ENCODE measurements around the gene NCAM1.

NCAM1 gene

GRCh38 chr11:113065330-113065729 is 104.1 kb downstream of the NCAM1 start:
- H3K27me3 ChIP-seq (replicated peaks in 2 of 5; ENCODE audit: control insufficient read depth in 4 of 5, insufficient read depth in 5 of 5, low read length in 4 of 5) = peaks cover 0 to 9% (median 0%) of the 10 kb centered on the region in 5 experiments
- POLR2A ChIA-PET = no interaction called here

DNA sequence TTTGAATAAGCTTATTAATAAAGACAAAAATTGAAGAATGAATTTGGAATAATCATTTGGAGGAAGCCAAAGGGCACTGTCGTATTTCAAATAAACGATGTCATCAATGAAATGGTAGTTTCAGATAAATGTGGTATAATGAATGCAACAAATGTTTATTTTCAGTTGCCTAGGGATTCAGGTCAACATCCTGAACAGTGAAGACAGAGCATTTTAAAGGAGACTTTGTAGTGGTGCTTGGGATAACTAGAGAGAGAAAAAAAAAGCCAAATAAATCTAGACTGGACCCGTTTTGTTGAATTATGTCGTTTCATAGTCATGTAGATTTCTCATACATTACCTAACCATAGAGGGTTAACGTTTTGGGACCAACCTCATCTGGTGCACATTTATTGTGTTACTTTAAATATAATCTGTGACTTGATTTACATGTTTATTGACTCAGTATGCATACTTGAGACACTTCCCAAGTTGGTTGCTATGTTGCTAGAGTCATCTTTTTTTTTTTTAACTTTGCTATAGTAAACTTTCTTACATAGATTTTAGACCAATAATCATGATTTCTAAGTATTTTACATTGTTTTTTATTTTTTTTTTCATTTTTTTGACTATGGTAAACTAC is 111.1 kb downstream of the NCAM1 start:
- Histone ChIP-seq H3K4me3 (ENCODE audit: control insufficient read depth in 1 of 7, extremely low read depth in 1 of 7, insufficient read depth in 4 of 7, low read depth in 2 of 7, low read length in 6 of 7) (no peak overlapping the region), H3K4me1 (ENCODE audit: control extremely low read depth in 1 of 4, control insufficient read depth in 4 of 4, insufficient read depth in 4 of 4, low read length in 3 of 4) (no peaks in the 10 kb centered on the region), H3K9me3 (ENCODE audit: control extremely low read depth in 1 of 5, control insufficient read depth in 4 of 5, insufficient read depth in 2 of 5, low read depth in 1 of 5, low read length in 4 of 5) (no peaks in the 10 kb centered on the region), H3K36me3 (ENCODE audit: control insufficient read depth in 4 of 4, insufficient read depth in 4 of 4, low read length in 3 of 4) (no peaks in the 10 kb centered on the region), H3K27ac (ENCODE audit: insufficient read depth in 1 of 2, low read depth in 1 of 2, low read length in 2 of 2, poor library complexity in 1 of 2, severe bottlenecking in 2 of 2) (no peak overlapping the region), H3K27me3 (replicated peaks in 2 of 5; ENCODE audit: control insufficient read depth in 4 of 5, insufficient read depth in 5 of 5, low read length in 4 of 5) (no peaks in the 10 kb centered on the region)
- WGBS (ENCODE audit: insufficient coverage) = 100% methylated on average over 2 of the region's 5 CpGs
- ChIA-PET POLR2A (no interaction called here), CTCF (no interaction called here)
- no peak for DNase-seq

More at GRCh38 chr11:113065330-113065729, 104.1 kb downstream of the NCAM1 start:
- no peaks in the 10 kb centered on the region for H3K4me1 ChIP-seq (ENCODE audit: control extremely low read depth in 1 of 4, control insufficient read depth in 4 of 4, insufficient read depth in 4 of 4, low read length in 3 of 4)
- no peak overlapping the region for H3K4me3 ChIP-seq (ENCODE audit: control insufficient read depth in 1 of 7, extremely low read depth in 1 of 7, insufficient read depth in 4 of 7, low read depth in 2 of 7, low read length in 6 of 7)
- CTCF ChIA-PET = no interaction called here
- H3K27ac ChIP-seq (ENCODE audit: insufficient read depth in 1 of 2, low read depth in 1 of 2, low read length in 2 of 2, poor library complexity in 1 of 2, severe bottlenecking in 2 of 2) = no peak overlapping the region
- no peaks in the 10 kb centered on the region for H3K36me3 ChIP-seq (ENCODE audit: control insufficient read depth in 4 of 4, insufficient read depth in 4 of 4, low read length in 3 of 4)
- no peaks in the 10 kb centered on the region for H3K9me3 ChIP-seq (ENCODE audit: control extremely low read depth in 1 of 5, control insufficient read depth in 4 of 5, insufficient read depth in 2 of 5, low read depth in 1 of 5, low read length in 4 of 5)
- WGBS (ENCODE audit: insufficient coverage) = 86% methylated on average over 1 of the region's 1 CpG
- DNase-seq = no peak

GRCh38 chr11:113073290-113073953 is 112.2 kb downstream of the NCAM1 start:
- CTCF ChIA-PET = no interaction called here
- POLR2A ChIA-PET = no interaction called here
- no peaks in the 10 kb centered on the region for H3K9me3 ChIP-seq (ENCODE audit: control extremely low read depth in 1 of 5, control insufficient read depth in 4 of 5, insufficient read depth in 2 of 5, low read depth in 1 of 5, low read length in 4 of 5)
- no peaks in the 10 kb centered on the region for H3K4me1 ChIP-seq (ENCODE audit: control extremely low read depth in 1 of 4, control insufficient read depth in 4 of 4, insufficient read depth in 4 of 4, low read length in 3 of 4)
- WGBS (ENCODE audit: insufficient coverage) = no CpG with 5 or more reads among the region's 3 CpGs
- no peak for DNase-seq
- H3K4me3 ChIP-seq (ENCODE audit: control insufficient read depth in 1 of 7, extremely low read depth in 1 of 7, insufficient read depth in 4 of 7, low read depth in 2 of 7, low read length in 6 of 7) = no peak overlapping the region
- H3K36me3 ChIP-seq (ENCODE audit: control insufficient read depth in 4 of 4, insufficient read depth in 4 of 4, low read length in 3 of 4) = no peaks in the 10 kb centered on the region
- H3K27me3 ChIP-seq (replicated peaks in 2 of 5; ENCODE audit: control insufficient read depth in 4 of 5, insufficient read depth in 5 of 5, low read length in 4 of 5) = no peaks in the 10 kb centered on the region
- no peak overlapping the region for H3K27ac ChIP-seq (ENCODE audit: insufficient read depth in 1 of 2, low read depth in 1 of 2, low read length in 2 of 2, poor library complexity in 1 of 2, severe bottlenecking in 2 of 2)

GRCh38 chr11:113075586-113076095 is 114.4 kb downstream of the NCAM1 start:
- CTCF ChIA-PET = no interaction called here
- Histone ChIP-seq H3K27me3 (replicated peaks in 2 of 5; ENCODE audit: control insufficient read depth in 4 of 5, insufficient read depth in 5 of 5, low read length in 4 of 5) (no peaks in the 10 kb centered on the region), H3K9me3 (ENCODE audit: control extremely low read depth in 1 of 5, control insufficient read depth in 4 of 5, insufficient read depth in 2 of 5, low read depth in 1 of 5, low read length in 4 of 5) (no peaks in the 10 kb centered on the region), H3K36me3 (ENCODE audit: control insufficient read depth in 4 of 4, insufficient read depth in 4 of 4, low read length in 3 of 4) (no peaks in the 10 kb centered on the region), H3K27ac (ENCODE audit: insufficient read depth in 1 of 2, low read depth in 1 of 2, low read length in 2 of 2, poor library complexity in 1 of 2, severe bottlenecking in 2 of 2) (no peak overlapping the region), H3K4me1 (ENCODE audit: control extremely low read depth in 1 of 4, control insufficient read depth in 4 of 4, insufficient read depth in 4 of 4, low read length in 3 of 4) (no peaks in the 10 kb centered on the region), H3K4me3 (ENCODE audit: control insufficient read depth in 1 of 7, extremely low read depth in 1 of 7, insufficient read depth in 4 of 7, low read depth in 2 of 7, low read length in 6 of 7) (no peak overlapping the region)
- POLR2A ChIA-PET = no interaction called here
- no peak for DNase-seq
- WGBS (ENCODE audit: insufficient coverage) = no CpG with 5 or more reads among the region's 1 CpG

GRCh38 chr11:113077379-113077778 is 116.2 kb downstream of the NCAM1 start:
- no peaks in the 10 kb centered on the region for H3K4me1 ChIP-seq (ENCODE audit: control extremely low read depth in 1 of 4, control insufficient read depth in 4 of 4, insufficient read depth in 4 of 4, low read length in 3 of 4)
- H3K36me3 ChIP-seq (ENCODE audit: control insufficient read depth in 4 of 4, insufficient read depth in 4 of 4, low read length in 3 of 4) = no peaks in the 10 kb centered on the region
- WGBS (ENCODE audit: insufficient coverage) = no CpG with 5 or more reads among the region's 6 CpGs
- CTCF ChIA-PET = no interaction called here
- POLR2A ChIA-PET = no interaction called here
- H3K27ac ChIP-seq (ENCODE audit: insufficient read depth in 1 of 2, low read depth in 1 of 2, low read length in 2 of 2, poor library complexity in 1 of 2, severe bottlenecking in 2 of 2) = no peak overlapping the region
- H3K4me3 ChIP-seq (ENCODE audit: control insufficient read depth in 1 of 7, extremely low read depth in 1 of 7, insufficient read depth in 4 of 7, low read depth in 2 of 7, low read length in 6 of 7) = no peak overlapping the region
- no peaks in the 10 kb centered on the region for H3K9me3 ChIP-seq (ENCODE audit: control extremely low read depth in 1 of 5, control insufficient read depth in 4 of 5, insufficient read depth in 2 of 5, low read depth in 1 of 5, low read length in 4 of 5)
- no peaks in the 10 kb centered on the region for H3K27me3 ChIP-seq (replicated peaks in 2 of 5; ENCODE audit: control insufficient read depth in 4 of 5, insufficient read depth in 5 of 5, low read length in 4 of 5)
- no peak for DNase-seq

- WGBS (ENCODE audit: insufficient coverage) = 84% methylated on average over 7 of the region's 12 CpGs
- ChIA-PET POLR2A (no interaction called here), CTCF (no interaction called here)
- H3K9me3 ChIP-seq (ENCODE audit: control extremely low read depth in 1 of 5, control insufficient read depth in 4 of 5, insufficient read depth in 2 of 5, low read depth in 1 of 5, low read length in 4 of 5) = no peaks in the 10 kb centered on the region
- no peaks in the 10 kb centered on the region for H3K36me3 ChIP-seq (ENCODE audit: control insufficient read depth in 4 of 4, insufficient read depth in 4 of 4, low read length in 3 of 4)
- H3K4me3 ChIP-seq (ENCODE audit: control insufficient read depth in 1 of 7, extremely low read depth in 1 of 7, insufficient read depth in 4 of 7, low read depth in 2 of 7, low read length in 6 of 7) = no peak overlapping the region
- H3K27ac ChIP-seq (ENCODE audit: insufficient read depth in 1 of 2, low read depth in 1 of 2, low read length in 2 of 2, poor library complexity in 1 of 2, severe bottlenecking in 2 of 2) = no peak overlapping the region
- no peak for DNase-seq
- no peaks in the 10 kb centered on the region for H3K4me1 ChIP-seq (ENCODE audit: control extremely low read depth in 1 of 4, control insufficient read depth in 4 of 4, insufficient read depth in 4 of 4, low read length in 3 of 4)
- H3K27me3 ChIP-seq (replicated peaks in 2 of 5; ENCODE audit: control insufficient read depth in 4 of 5, insufficient read depth in 5 of 5, low read length in 4 of 5) = peaks cover 0 to 4% (median 0%) of the 10 kb centered on the region in 5 experiments
These were observed 121.2 kb downstream of the NCAM1 start for GRCh38 chr11:113082341-113082955.

DNA sequence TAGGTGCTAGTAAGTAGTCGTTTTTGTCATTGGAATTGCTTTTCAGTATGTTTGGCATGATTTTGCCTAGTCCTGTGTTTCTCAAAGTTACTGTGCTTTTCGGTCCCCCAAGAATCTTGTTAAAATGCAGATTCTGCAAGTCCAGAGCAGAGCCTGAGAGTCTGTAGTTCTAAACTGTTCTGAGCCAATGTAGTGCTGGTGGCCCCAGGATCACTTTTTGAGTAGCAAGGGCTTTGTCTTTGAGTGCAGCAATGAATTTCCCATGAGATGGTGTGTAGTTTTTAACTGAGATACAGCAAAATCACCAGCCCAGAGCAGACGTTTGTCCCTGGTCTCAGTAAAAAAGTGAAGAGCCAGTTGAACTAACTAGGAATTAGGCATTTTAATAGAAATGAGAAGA is 122.4 kb downstream of the NCAM1 start:
- ChIA-PET POLR2A (no interaction called here), CTCF (no interaction called here)
- no peak for DNase-seq
- no peak overlapping the region for H3K27ac ChIP-seq (ENCODE audit: insufficient read depth in 1 of 2, low read depth in 1 of 2, low read length in 2 of 2, poor library complexity in 1 of 2, severe bottlenecking in 2 of 2)
- no peaks in the 10 kb centered on the region for H3K4me1 ChIP-seq (ENCODE audit: control extremely low read depth in 1 of 4, control insufficient read depth in 4 of 4, insufficient read depth in 4 of 4, low read length in 3 of 4)
- H3K36me3 ChIP-seq (ENCODE audit: control insufficient read depth in 4 of 4, insufficient read depth in 4 of 4, low read length in 3 of 4) = no peaks in the 10 kb centered on the region
- WGBS (ENCODE audit: insufficient coverage) = 56% methylated on average over 2 of the region's 3 CpGs
- no peaks in the 10 kb centered on the region for H3K9me3 ChIP-seq (ENCODE audit: control extremely low read depth in 1 of 5, control insufficient read depth in 4 of 5, insufficient read depth in 2 of 5, low read depth in 1 of 5, low read length in 4 of 5)
- peaks cover 0 to 5% (median 0%) of the 10 kb centered on the region in 5 experiments for H3K27me3 ChIP-seq (replicated peaks in 2 of 5; ENCODE audit: control insufficient read depth in 4 of 5, insufficient read depth in 5 of 5, low read length in 4 of 5)
- H3K4me3 ChIP-seq (ENCODE audit: control insufficient read depth in 1 of 7, extremely low read depth in 1 of 7, insufficient read depth in 4 of 7, low read depth in 2 of 7, low read length in 6 of 7) = no peak overlapping the region
